MM.1S (cell line): ENCODE results near the gene TEX2.

Experiments used
- CTCF ChIP-seq: fragments of 300-600 bp; sonication (generic); IDR thresholded peaks from 2 replicates; pipeline ENCODE4 v1.5.1; 2016; ENCODE audit warnings: antibody characterized with exemption, low read length, mixed read lengths
- EZH2 ChIP-seq: fragments of 300-600 bp; sonication (generic); optimal IDR thresholded peaks from 2 replicates; pipeline ENCODE3; 2017; ENCODE audit warnings: low read depth, mild to moderate bottlenecking, antibody characterized with exemption, low read length, mixed read lengths
- EZH2phosphoT487 ChIP-seq: fragments of 300-600 bp; sonication (generic); IDR thresholded peaks from 2 replicates; pipeline ENCODE4 v1.6.1; 2018; ENCODE audit warnings: antibody characterized with exemption, low read length

- TF ChIP-seq CTCF (no peak), EZH2 (no peak), EZH2phosphoT487 (no peak)
Observed at GRCh38 chr17:64120159-64120810, 142.8 kb downstream of the TEX2 start.
